Inferior parietal cortex (tissue), 1 donor: ENCODE results near the gene ADGRB3.

Source experiments
- DNase-seq: peaks from one replicate; pipeline ENCODE4 v3.0.0-alpha.2; 2016; ENCODE audit errors: extremely low spot score

The ADGRB3 gene

DNA sequence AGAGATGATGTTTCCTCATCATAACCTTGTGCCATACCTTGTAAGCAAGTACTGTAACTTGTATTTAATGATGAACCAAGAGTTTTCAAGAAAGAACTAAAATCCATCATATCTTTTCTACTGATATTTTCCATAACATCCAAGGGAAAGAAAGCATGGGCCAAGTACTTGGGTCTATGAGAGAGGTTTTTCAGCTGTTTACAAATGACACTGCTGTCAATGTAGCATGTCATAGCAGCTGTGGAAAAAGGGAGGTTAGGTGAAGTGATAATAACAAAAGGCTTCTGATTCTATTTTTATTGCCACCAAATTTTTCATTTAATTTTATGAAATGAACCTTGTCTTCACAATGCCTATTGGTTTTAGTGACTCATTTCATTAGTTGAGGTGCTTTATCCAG, 679.4 kb downstream of the ADGRB3 start:
- no peak for DNase-seq

DNA sequence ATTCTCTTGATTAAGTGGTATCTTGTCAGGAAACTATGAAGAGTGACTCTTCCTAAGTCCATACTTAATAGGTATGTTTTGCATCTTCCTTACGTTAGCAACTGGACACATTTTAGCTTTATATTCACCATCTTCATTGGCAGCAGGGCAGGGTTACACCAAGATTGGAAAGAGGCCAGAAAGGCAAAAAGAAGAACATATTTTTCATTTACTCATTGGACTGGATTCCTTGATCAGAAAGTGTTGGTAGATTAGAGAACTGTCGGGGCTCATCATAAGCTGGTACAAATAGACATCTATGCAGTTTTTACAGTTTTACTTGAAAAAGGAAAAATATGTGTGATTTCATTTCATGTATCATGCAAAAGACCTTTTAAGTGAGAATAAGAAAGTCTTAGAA, 696.8 kb downstream of the ADGRB3 start:
- DNase-seq = no peak

DNA sequence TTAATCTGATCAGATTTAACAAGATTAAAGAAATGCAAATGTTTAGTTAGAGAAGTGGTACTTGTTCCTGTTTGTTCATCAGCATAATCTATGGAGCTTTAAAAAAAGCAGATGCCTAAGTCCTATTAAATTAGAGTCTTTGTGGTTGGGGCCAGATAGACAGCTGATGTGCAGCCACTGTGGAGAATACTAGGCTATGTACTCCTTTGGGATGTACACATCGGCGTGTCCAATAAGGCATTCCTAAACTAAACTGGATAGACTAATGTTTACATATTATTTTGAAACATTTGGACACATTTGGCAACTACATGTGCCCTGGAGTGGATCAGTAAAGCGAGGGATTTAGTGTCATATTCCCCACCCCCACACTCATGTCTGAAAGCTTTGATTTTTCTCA, 702.2 kb downstream of the ADGRB3 start:
- DNase-seq = no peak

DNA sequence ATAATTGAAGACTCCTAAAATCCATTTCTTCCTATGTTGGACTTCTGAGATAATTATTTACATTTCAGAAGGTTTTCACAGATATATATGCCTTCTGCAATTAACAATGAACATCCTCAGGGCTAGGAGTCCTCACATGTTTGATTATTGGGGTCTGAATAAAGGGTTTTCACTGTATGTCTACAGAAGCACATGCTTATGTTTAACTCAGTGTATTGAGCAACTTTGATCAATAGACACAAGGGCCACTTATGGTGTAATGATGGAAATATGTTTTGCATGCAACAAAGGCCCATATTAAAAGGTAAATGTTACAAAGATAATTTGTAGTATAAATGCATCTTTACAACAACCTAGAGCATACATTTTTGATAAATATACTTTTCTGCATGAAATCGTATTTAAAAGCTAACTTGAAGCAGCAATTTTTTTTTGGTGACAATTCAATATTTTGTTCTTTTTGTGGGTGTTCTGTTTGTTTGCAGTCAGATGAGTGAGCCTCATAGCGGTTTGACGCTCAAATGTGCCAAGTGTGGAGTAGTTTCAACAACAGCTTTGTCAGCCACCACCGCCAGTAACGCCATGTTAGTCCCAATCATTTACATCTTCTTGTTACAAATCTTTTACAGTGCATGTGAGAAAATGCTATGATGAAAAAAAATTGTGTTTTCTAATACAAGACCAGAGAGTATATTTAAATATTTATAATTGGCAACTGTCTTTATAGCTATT, 703.5 kb downstream of the ADGRB3 start:
- no peak for DNase-seq

DNA sequence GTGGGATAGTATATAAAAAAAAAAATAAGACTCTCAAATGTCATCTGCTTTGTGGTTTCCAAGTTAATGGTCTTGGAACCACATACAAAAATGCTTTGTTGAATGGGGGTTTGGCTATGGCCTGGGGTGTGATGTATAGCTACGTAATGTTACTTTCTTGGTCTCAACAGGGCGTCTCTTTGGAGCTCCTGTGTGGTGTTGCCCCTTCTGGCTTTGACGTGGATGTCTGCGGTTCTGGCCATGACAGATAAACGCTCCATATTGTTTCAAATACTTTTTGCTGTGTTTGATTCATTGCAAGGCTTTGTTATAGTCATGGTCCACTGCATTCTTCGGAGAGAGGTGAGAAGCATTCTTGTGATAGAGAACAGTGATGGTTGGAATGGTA, 704.1 kb downstream of the ADGRB3 start:
- no peak for DNase-seq

DNA sequence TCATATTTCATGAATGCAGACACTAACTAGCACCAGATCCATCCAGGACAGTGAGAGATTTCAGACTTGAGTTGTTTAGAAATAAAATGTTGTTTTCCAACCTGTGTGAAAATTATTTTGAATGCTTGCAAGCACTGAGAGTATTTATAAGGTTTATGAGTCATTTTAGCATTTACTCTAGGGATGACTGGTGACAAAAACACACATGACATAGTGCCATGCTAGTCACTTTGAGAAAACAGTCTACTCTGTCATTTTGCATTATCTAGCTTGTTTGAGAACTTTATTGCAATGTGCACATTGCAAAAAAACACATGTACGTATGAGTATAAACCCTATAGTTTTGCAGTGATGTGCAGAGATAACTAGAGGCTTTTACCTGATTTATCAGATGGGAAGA, 705.1 kb downstream of the ADGRB3 start:
- DNase-seq = no peak

DNA sequence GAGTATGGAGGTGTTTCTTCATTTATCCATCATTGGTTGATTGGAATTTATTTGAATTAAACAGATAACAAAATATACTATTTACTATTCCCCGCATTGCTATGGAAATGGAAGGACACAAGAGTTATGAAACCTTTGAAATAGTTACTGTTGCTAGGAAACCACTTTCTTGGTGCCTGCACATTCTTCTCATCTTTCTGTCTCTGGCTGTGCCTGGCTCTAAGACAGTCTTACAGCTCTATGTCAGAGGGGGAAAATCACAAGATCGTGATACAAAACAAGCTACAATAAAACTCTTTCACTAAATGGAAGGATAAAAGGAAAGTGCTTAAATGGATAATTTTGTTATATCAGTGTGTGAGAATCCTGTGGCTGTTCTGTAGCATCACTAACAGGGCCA, 708.8 kb downstream of the ADGRB3 start:
- peak; percentile 42 for DNase-seq

DNA sequence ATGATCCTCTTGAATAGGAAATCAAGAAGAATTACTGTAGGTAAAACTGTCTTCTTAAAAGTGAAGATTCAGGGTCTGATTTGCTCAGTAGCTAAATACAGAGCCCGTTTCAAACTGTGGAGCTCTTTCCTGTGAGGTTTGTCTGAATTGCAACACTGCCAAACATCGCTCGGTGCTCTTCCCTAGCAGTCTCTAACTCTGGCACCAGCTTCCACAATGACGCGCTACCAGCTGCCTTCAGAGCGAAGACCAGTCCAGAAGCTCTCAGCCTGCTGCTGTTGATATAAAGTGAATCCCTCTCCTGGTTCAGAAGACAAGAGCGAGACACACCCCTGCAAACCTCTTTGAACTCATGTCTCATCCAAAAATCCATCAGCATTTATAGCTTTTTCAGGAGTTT, 714.7 kb downstream of the ADGRB3 start:
- DNase-seq = peak; percentile 70

DNA sequence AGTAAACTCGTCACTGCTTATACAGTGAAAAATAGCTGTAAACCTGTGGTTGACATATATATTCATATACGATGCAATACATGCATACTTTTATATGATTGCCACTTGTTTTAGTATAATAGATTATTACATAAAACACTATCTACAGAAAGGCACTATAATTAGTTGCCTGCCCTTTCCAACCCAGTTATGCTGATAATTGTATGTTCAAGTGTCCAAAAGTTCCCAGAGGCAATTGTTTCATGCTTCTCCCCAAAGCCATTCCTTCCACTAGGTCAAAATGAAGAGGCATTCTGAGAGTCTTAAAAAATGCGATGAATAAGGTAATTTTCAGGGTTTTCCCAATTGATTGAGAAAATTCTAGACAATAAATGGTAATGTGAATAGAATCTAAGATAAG, 727.1 kb downstream of the ADGRB3 start:
- no peak for DNase-seq

DNA sequence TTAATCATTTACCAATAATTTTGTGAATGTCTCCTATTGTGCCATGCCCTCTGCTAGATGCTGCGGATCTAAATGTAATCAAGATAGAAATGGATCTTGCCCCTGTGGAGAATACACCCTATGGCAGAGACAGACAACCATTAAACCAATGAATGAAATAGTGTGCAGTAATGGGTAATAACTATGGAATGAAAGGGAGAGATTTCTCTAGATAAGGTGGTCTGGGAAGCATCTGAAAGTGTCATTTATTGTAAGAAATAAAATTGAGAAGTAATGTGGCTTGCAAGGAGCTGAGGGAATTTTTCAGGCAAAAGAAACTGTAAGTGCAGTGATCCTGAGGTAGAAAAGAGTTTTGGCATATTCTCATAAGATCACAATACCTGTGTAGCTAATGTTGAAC, 731.7 kb downstream of the ADGRB3 start:
- DNase-seq = no peak

DNA sequence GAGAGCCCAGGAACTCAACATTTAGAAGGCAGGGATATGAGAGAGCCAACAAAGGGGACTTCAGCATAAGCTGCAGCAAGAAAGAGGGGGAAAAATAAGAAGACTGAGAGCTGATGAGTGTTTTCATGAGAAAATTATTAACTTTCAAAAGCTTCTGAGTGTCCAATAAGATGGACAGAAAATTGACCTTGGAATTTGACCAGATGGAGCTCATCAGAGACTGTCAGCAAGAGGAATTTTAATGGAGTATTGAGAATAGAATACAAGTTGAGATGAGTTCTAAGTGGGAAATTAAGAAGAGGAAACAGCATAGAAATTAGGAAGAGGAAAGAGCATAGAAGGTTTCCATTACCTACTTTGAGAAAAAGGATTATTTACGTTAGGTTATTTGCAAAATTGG, 733.5 kb downstream of the ADGRB3 start:
- DNase-seq = no peak

DNA sequence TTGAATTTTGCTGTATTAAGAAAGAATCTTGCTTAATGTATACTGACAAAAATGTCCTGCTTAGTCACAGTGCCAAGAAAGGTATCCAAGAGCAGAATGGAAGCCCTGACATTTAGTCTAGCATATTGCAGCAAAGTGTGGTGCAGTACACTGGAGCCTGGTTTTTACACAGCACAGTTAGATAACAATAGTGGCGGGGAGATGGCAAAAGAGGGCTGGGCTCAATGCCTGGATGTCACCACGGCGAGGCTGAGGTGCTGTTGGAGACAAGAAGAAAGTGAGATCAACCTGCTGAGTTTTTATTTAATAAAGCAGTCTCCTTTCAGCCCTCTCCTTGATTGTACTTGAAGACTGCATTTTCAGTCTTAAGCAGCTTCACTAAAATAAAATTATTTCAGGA, 735.7 kb downstream of the ADGRB3 start:
- no peak for DNase-seq

DNA sequence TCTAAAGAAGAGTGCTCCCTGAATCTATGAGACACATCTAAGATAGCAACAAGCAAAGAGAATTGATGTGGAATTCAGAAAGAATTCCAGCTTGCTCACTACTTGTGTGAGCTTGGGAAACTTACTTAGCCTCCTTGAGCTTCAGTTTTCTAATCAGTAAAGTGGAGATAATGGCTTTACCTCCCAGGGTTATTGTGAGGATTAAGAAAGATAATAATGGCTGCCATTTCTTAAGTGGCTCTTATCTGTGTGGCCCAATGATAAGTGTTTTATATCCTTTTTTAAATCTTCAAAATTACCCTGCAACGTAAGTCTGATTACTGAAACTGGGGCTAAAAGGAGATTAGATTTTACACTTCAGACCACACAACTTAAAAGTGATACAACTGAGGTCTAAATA, 743.2 kb downstream of the ADGRB3 start:
- DNase-seq = no peak

DNA sequence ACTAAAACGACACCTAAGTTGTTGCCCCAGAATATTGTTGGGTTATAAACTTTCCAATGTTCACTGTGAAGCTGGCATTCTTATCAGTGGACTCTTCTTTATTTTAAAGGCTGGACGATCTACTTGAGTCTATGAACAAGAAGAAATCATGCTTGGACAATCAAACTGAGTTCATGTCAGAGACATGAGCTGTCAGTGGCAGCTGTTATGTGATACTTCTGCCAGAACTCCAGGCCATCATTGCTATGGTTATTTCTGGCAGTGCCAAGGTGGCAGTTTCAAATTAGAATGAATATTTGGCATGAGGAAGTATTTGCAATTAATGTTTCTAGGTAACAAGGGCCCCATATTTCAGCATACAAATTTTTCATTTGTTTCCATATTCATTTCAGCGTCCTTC, 744.4 kb downstream of the ADGRB3 start:
- no peak for DNase-seq

DNA sequence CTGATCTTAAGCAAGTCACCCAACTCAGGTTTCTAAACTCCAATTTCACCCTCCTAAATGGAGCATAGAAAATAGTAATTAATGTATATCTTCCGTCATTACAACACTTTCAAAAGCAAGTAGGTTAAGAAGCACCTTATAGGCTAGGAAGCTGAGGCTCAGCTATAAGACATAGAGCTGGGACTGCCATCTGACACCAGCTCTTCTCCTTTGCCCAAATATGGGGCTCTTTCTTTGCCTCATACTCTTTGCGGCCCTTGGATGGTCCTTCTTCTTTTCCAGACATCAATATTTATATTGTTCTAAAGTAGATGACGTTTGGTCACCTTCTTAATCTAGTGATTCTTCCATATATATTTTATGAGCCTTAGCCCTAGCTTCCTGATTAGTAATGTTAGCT, 748.5 kb downstream of the ADGRB3 start:
- DNase-seq = no peak

DNA sequence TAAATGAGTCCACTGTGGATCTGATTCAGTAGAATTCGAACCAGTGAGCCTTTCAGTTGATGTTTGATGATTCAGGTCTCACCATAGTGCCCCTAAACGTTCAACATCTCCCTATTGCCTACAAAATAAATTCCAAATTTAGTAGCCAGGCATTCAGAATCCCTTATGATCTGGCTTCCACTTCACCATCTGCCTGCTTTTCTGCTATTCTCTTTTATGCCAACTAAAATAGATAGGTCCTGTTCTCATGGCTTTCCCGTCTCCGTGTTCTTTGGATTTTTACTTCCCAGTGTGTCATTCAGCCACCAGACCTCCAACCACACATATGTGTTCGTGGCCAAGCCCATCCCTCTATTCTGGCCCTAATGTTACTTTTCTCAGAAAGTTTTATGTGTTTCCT, 751.3 kb downstream of the ADGRB3 start:
- DNase-seq = no peak

DNA sequence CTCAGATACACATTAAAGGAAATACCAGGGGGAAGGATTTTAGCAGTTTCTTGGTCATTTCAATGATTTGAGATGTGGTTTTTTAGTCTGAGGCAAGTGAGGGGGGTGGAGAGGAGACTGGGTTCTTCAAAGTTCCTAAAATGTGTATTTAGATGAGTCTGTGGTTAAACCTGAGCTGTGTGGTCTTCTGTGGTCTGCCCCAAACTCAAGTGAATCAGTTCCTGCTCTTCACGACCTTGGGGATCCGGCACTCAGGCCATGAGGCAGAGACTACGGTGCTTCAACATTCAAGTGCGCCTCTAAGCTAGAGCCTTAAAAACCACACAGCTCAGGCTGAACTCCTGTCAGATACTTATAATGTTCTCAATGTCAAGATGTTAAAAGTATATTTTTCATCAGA, 755.0 kb downstream of the ADGRB3 start:
- no peak for DNase-seq

DNA sequence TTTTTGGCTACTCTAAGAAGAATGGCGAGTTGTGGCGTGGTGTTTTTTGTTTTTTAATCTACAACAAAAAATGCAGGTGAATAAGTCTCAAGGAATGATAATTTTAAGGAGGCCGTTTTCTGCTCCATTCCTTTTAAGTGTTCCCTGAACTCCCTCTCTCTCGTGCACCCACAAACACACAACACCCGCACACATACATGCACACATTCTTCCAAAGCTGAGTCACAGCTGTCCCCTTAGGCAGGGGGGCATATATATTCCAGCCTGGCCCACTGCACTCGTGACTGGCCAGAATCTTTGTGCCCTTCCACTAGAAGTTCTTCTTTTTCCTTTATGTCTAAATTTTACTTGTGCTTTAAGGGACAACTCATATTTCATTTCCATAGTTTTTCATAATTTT, 756.0 kb downstream of the ADGRB3 start:
- DNase-seq = no peak

DNA sequence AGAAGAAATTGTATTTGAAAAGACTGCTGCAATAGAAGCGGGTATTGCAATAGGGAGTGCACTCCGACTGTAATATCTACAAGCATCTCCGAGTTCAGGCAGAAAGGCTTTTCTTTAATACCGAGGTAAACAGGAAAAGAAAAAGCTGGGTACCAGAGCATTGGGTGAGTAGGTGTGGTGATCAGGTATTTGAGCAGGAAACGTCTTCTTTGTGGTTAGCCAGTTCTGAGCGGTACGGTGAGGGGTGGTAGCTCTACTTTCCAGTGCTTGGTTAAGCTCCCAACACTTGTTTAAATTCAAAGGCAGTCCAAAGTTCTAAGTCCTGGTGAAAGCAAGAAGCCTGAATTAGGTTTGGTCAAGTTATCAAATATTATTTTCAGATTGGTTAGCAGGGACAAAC, 757.7 kb downstream of the ADGRB3 start:
- DNase-seq = no peak

DNA sequence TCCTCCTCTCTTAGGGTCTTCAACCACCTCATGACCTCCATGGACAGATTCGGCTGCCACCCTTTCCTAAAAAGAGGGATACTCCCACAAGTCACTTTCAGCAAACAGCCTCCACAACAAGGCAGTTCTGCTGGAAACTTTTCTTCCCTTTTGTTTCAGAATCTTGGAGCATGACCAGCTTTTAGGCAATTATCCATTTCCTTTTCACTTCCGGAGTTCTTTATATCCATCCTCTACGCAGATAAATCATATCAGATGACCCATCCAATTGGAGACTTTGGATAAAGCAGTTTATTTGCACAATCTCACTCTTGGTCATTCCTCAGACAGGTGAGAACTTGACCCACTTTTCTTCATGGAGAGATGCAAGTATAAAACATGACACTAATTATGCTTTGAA, 763.2 kb downstream of the ADGRB3 start:
- no peak for DNase-seq

DNA sequence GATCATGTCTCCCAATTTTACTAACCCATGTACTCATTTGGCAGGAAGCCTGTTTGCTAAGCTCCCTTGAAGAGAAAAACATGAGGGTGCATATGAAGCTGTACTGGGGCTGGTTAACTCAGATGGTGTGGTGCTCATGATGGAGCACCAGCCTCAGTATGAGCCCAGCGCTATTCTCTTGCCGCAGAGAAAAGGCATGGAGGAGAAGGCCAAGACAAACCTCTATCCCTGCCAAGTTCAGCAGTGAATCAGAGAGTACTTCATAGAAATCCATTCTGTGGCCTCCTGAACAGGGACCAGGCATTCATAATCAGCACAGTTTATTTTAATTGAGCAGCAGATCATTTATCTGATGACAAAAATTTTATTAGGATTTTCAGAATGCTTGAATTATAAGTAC, 763.6 kb downstream of the ADGRB3 start:
- no peak for DNase-seq

DNA sequence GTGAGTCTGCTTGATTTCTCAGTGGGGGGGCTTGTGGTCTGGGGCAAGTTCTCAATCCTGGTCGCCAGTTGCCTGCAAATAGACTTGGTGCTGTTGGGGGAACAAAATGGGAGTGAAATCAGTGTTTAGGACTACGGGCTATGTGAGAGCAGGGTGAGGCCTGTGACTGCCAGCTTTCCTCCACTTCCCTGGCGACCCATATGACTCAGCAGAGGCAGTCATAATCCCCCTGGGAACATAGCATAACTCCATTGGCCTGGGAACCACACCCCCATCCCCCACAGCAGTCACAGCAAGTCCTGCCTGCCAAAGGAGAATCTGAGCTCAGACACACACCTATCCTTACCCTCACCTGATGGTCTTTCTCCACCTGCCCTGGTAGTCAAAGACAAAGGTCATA, 773.8 kb downstream of the ADGRB3 start:
- DNase-seq = no peak

DNA sequence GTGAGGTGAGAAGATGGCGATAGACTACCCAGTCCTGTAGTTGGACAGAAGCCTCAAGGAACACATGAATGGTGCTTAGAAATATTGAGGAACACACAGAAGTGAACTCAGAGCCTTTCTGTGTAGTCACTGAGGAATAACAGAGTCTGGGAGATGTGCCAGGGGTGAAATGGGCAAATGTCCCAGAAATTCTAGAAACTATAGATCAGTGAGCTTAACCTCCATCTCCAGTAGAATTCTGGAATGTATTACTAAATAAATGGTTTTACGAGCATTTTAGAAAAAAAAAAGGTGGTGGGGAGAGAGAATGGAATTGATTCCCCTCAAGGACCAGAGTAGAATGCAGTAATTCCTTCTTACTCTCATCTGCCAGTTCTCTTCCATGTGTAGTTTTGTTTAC, 781.7 kb downstream of the ADGRB3 start:
- no peak for DNase-seq

DNA sequence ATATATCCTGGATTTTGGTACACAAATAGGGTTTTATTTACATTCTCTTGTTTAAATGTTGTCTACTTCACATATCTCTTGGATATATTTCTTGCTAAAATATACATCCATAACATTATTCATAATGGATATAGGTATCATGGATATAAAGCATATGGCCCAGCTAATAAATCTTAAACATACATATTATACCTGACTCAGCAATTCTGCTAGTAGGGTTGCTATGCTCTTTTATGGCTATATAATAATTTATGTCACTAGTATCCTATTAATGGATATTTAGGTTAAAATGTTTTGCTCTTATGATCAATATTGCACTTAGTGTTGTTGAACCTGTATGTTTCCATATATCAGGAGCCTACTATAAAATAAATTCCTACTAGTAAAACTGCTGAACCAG, 786.2 kb downstream of the ADGRB3 start:
- no peak for DNase-seq
